GM19023 (cell line): Measurements from ENCODE around the gene HOTAIR.

Experiments used
- ATAC-seq: cut with Tn5 transposase; IDR thresholded peaks from one replicate; pipeline ENCODE4 v1.9.1; 2021; ENCODE audit warnings: mild to moderate bottlenecking, moderate library complexity; ENCODE audit not compliant: unreplicated experiment

The HOTAIR gene

DNA sequence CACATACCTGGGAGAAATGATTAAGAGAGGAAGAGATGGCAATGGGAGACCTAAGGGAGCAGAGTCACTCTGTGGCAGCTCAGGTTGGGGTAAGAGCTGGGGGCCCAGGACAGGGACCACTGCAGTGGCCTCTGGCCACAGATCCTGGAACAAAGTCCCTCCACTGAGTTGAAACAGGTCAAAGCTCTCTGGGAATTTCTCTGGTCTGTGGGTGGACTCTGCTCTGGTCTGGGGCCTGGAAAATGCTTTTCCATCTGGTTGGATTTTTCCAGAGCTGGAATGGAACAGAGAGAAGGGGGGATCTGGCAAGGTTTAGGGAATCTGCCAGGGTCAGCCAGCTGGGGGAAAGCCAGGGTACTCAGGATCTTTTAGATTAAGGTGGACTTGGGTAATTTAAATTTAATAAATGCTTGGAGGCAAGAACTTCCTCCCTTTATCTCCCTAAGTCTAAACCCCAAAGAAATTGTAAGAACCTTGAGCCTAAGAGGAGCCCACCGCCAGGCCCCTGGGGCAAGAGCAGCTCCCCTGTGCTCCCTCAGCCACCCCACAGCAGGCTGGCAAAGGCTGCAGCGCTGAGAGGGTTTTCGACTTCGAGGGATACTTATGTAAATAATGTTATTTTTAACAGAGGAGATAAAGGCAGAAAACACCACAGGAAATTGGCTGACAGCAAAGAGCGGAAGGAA is 13.9 kb upstream of the HOTAIR start:
- ATAC-seq: no peak

- no peak for ATAC-seq
Measured at GRCh38 chr12:53987787-53988230, 13.1 kb upstream of the HOTAIR start.

DNA sequence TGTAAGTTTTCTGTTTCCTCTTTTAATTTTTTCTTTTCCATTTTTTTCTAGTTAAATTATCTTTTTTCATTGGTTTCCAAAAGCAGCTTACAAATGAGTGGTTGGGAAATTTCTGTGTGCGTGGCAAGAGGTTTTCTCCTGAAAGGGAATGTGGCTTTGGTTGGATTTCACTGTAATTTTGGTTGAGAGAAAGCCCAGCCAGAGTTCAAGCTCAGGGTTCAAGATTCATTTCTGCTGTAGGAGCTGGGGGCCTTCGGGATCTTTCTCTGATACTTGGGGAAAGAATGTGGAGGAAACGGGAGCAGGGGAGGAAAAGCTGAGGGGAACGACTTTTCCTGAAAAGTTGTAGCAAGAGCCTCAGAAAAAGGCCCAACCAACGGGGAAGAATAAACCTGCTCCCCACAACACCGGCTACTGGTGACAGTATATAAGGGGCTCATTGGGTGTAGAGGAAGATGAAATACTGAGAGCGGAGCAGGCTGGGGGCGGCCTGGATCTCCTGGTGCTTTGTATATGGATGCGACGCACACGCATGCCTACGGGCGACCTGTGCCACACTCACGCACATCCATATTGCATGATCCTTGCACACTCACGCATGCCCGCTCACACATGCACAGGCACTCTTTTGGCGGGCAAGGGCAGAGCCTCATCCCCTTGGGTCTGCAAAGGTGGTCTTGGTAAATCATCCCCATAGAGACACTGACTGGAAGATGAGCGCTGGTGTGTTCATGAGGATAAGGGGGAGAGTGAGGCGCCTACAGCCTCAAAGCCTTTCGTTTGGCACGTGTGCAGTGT is 12.1 kb upstream of the HOTAIR start:
- no peak for ATAC-seq

DNA sequence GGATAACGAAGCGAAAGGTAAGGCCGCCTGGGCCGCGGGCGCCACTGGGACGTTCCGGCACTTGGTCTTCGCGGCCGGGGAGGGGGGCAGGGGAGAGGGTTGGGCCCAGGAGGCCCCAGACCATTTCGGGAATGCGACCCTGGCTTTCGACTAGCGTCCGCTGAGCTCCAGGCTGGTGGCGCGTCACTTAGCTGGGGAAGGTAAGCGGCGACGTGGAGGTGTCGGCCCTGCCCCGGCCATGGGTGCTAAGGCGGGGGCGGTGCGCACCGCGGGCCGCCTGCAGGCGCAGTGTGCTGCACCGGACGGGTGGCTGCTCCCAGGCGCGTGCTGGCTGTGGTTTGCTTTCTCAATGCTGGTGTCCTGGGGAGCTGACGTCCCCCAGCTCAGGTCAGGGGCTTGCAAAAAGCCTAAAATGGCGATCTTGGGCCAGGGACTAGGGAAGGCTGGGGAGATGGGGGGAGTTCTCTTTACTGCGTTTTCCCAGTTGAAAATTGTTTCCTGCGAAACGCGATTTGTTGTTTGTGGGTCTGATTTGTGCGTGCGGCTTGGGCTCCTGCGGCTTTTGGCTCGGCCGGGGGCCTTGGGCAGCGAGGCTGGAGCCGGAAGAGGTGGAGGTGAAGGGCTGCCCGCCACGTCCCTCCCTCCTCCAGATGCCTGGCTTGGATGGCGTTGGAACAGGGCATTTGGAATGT is 11.4 kb upstream of the HOTAIR start:
- ATAC-seq: no peak

DNA sequence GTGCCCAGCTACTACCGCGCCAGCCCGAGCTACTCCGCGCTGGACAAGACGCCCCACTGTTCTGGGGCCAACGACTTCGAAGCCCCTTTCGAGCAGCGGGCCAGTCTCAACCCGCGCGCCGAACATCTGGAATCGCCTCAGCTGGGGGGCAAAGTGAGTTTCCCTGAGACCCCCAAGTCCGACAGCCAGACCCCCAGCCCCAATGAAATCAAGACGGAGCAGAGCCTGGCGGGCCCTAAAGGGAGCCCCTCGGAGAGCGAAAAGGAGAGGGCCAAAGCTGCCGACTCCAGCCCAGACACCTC is 10.9 kb upstream of the HOTAIR start:
- ATAC-seq: no peak

- no peak for ATAC-seq
Measured at GRCh38 chr12:53984901-53985691, 10.3 kb upstream of the HOTAIR start, which contains the start of gene HOXC10. TSS of gene HOXC10 (plus strand) at chr12:53985146. CDS start at chr12:53985260, 114 bp downstream.

DNA sequence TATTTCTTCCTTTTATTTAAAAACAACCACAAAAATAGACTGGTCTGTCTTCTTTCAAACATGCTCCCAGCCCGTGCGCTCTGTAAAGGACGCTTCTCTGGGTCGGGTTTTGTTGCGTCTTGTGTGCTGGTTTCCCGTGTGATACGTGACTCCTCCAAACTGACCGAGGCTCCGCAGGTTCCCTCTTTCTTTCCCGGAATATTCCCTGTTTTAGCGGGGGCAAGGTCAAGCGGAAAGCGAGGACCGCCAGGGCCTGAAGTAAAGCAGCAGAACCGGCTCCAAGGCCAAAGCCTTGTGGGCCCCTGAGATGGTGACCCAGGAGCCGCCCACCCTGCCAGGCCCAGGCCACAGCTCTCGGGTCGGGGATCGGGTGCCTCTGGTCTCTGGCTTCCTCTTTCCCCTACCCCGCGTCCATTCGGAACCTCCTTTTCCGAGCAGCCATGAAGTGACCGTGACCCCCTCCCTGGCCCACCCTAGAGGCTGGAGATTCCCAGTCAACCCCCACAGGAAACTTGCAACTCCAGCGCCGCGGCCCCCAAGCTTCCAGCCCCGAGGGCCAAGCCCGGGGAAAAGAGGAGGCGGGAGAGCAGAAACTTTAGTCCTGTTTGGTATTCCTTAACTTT is 9.3 kb upstream of the HOTAIR start:
- ATAC-seq: no peak

- ATAC-seq: no peak
Measured at GRCh38 chr12:53983568-53983949, 8.8 kb upstream of the HOTAIR start.

DNA sequence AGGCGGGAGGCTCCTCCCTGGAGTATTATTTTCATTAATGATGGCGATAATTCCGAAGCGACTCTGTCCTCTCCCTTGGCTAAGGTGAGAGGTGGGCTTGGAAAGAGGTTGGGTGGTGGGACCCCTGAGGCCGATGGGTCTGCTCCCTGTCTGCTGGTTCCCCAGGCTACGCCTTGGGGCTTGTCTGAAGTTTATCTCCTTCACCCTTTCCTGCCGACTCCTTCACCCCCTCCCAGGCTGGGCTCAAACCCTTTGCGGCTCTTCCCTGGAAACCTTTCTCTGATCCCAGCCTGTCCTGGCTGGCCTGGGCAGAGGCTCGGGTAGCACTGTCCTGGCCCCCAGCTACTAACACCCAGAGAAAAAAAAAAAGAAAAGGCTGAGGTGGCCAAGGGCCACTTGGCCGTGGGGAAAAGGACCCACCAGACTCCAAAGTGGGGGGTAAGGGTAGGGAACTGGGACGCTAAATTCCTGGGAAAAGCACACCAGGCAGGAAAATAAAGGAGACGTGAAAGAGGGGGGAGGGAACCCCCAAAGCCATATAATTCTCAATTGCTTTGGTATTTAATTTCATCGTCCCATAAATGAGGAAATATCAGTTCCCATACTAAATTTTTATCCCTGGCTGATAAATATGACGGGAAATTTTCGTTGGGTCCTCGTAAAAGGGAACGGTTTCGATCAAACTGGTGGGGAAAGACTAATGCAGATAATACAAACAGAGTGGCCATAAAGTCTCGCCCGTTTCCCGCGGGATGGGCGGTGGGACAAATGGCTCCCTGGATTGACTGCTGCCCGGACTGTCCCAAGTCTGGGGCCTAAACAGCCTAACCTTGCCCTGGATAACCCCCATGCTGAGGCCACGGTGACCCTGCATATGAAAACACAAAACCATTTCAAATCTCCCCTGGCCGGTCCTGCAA is 8.2 kb upstream of the HOTAIR start:
- ATAC-seq: no peak

DNA sequence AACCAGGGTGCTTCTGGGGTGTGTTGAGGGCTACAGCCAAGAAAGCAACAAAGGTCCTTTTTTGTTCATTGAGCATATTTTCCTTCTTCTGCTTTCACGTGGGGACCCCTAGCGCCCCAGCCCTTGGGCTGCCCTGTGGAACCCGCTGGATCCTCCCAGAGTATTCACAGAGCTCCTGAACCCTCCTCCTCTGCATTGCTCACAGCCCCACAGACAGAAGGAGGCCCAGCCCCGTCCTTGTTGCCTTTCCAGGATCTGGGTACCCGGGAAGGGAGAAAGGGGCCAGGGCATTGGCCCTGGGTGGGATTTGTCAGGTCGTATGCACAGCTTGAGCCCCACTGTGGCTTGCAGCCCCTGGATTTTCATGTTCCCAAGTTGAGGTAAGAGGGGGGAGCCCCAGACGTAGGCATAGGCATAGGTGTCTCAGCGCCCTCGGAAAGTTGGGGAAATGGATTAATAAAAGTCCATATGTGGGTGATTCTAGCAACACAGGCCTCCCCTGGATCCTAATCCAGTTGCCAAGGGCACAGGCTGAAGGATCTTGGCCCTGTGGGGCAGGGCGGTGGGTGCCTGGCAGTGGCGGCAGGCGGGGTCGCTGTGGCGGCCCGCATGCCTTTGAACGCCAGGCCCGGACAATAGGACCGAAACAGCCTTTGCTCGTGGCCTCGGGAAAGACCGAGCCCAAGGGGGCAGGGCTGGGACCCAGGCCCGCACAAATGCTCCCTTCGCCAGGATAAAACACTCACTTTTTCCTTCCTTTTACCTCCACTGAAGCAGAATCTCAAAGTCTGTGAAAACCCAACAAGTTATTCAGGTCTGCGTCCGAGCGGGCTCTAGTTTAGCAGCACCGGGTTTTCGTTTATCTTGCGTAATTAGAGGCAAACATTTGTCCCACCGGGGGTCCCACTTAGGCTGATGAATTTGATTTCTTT is 7.1 kb upstream of the HOTAIR start:
- ATAC-seq: no peak

DNA sequence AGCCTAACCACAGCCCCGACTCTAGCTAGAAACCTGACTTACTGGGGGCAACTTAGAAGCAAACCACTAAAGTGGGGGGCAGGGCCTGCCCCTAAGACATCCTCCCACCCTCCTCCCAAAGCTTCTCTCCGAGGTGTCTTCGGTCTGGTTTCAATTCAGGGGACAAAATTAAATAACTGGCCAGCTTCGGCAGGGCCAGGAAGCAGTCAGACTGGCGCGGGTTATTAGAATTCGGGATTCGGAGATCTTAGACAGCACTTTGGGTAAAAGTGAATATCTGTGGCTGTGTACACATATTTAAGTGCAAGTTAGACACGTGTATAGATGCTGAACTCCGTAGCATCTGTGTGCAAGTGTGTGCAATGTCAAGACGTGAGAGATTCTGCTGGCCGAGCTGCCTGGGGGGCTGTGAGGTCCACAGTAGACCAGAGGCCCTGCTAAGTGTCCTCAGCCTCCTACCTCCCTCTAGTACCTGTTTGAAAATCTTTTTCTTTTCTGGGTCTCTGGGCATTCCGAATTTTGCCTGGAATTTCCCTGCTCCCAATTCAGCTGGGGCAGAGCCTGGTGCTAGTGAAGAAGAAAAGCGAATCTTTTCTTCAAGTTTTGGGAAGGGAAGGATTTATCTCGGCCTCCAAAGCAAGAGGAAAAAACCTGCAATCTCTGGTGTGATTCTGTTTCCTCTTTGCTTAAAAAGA is 6.2 kb upstream of the HOTAIR start:
- ATAC-seq: no peak

DNA sequence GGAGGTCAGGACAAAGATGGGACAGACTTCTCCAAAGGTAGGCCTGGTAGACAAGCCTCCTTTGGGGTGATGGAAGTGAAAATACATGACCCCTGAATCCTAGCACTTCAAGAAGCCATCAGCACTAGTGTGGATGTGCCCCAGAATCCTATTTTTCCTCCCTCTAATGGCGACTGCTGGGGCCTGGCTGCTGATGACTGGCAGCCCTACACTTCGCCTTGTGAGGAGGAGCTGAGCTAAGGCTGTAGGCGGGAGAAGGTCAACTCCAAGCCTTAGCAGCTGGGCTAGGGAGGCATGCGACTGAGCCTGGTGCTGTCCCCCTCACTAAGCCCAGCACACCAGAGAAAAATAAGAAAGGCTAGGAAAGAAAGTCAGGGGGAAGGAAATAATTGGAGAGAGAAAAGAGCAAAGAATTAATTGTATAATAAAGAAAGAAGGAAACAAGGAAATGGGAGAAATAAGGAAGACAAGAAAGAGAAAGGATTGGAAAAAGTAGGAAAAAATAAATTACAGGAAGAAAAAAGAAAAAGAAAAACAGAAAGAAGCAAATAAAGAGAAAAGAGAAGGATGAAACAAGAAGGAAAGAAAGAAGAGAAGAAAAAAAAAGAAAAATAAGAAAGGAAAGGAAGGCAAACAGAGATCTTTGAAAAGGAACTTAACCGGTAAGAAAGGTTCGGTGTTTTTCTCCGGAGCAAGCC is 5.5 kb upstream of the HOTAIR start:
- no peak for ATAC-seq

- ATAC-seq: no peak
Measured at GRCh38 chr12:53978477-53979356, 4.0 kb upstream of the HOTAIR start.

DNA sequence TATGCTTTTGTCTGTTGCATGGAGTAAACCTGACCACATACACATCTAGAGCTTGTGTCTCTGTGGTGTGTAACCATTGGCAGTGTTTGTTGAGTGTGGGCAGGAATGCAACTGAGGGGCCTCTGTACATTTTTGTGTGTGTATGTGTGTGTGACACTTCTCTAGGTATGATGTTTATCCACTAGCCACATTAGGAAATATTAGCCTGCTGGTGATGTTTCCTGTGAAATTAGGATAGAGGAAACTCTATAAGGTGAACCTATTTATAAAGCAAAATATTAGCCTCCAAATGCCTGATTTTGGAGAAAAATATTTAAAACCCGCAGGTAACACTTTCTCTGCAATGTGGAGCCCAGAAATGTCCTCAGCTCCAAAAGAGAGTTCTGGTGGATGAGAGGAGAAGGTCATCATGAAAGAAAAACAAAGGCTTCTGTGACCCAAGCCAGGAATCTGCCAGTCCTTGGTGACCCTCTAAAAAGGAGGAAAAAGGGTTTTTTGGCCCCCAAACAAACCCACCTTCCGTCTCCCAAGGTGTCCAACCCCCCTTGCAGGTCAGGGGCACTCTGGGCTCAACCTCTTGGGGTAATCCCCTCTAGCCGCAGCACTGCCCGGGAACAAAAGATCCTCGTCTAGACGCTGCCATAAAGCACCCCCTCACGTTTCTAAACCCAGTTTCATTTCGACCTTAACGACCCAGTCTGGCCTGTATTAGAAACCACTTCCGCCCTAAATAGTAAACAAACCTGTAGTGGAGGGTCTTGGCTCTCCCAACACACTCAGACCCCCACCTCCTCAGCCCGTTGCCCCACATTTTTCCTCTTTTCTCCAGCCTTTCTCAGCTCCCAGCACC is 3.1 kb upstream of the HOTAIR start:
- ATAC-seq: no peak

DNA sequence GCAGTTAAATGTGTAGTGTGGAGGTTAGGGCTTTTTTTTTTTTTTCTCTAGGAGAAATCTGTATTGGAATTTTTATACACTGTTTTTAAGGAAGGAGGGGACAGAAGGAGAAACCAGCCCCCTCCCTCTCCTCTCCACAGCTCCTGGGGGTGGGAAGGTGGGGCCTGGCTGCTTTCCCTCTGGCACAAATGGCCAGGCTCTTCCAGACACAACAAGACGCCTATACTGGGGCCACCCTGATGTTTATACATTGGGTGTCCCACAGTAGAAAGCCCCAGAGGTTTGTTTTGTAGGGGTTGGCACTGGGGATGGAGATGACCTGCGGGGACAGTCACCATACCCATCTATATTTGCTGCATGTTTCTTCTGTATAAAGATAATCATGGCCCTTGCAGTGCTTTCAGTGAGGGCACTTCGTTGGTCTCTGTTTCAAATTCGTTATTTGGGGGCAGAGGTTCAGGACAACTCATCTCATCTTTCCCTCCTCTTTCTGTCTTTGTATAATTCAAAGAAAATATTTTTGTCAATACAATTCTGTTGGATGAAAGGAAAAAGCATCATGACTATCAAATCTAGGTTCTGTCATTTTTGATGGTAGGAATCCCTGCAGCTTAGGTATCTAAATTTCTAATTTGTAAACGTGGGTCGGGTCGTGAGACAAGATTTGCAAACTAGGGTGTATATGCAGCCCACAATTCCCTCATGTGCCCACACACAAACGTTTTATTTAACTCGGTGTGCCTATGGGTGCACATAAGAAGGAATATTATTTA is 2.3 kb upstream of the HOTAIR start:
- ATAC-seq: no peak
